Neural cell (in vitro differentiated cells): ENCODE data around the gene THAP12. TPM values are rescaled to one million over a fixed set of nuclear protein-coding genes. Genes with fewer than 3 reads are reported as not detected.

Experiments used
- H2AFZ ChIP-seq: fragments of 200-600, 300-800 bp; sonication (generic), shearing (Covaris generic); 2 replicates; pipeline ENCODE4 v1.6.0; 2014; ENCODE audit warnings: low read depth, mild to moderate bottlenecking, antibody characterized with exemption, low read length, moderate library complexity
- H3F3A ChIP-seq: fragments of 200-600 bp; shearing (Covaris generic); 2 replicates; pipeline ENCODE4 v1.6.1; 2016; ENCODE audit warnings: mild to moderate bottlenecking, moderate library complexity, mixed read lengths, antibody characterized with exemption, low read length; ENCODE audit not compliant: insufficient read depth, poor library complexity, severe bottlenecking
- H3K27ac ChIP-seq: fragments of 200-600, 300-800 bp; sonication (generic), shearing (Covaris generic); 2 replicates; pipeline ENCODE4 v1.5.1; 2014; ENCODE audit warnings: mild to moderate bottlenecking, low read length, moderate library complexity
- H3K27me3 ChIP-seq: fragments of 300-800, 200-600 bp; sonication (generic), shearing (Covaris generic); 2 replicates; pipeline ENCODE4 v1.6.0; 2014; ENCODE audit warnings: mild to moderate bottlenecking, low read depth, low read length, moderate library complexity; ENCODE audit not compliant: insufficient read depth
- H3K36me3 ChIP-seq: fragments of 300-800, 200-600 bp; sonication (generic), shearing (Covaris generic); 2 replicates; pipeline ENCODE4 v1.5.1; 2014; ENCODE audit warnings: mild to moderate bottlenecking, antibody characterized with exemption, low read length, moderate library complexity; ENCODE audit not compliant: insufficient read depth
- H3K4me2 ChIP-seq: fragments of 300-800, 200-600 bp; sonication (generic), shearing (Covaris generic); 2 replicates; pipeline ENCODE4 v1.6.0; 2014; ENCODE audit warnings: mild to moderate bottlenecking, low read length
- H3K4me3 ChIP-seq: fragments of 300-800, 200-600 bp; sonication (generic), shearing (Covaris generic); 2 replicates; pipeline ENCODE4 v1.5.1; 2014; ENCODE audit warnings: mild to moderate bottlenecking, low read length, moderate library complexity
- H3K79me2 ChIP-seq: fragments of 200-600 bp; shearing (Covaris generic); replicated peaks from 2 replicates; pipeline ENCODE4 v1.6.0; 2014; ENCODE audit warnings: mild to moderate bottlenecking, low read length, moderate library complexity; ENCODE audit not compliant: insufficient read depth
- H3K9ac ChIP-seq: fragments of 300-800, 200-600 bp; sonication (generic), shearing (Covaris generic); 2 replicates; pipeline ENCODE4 v1.6.1; 2016; ENCODE audit warnings: mild to moderate bottlenecking, low read length, mixed read lengths
- H3K9me2 ChIP-seq: fragments of 200-600 bp; shearing (Covaris generic); 2 replicates; pipeline ENCODE4 v1.6.1; 2016; ENCODE audit warnings: mild to moderate bottlenecking, low read length, mixed read lengths; ENCODE audit not compliant: insufficient read depth
- H3K9me3 ChIP-seq: fragments of 200-600, 300-800 bp; sonication (generic), shearing (Covaris generic); 2 replicates; pipeline ENCODE4 v1.6.1; 2016; ENCODE audit warnings: mild to moderate bottlenecking, mixed run types, low read length, moderate library complexity, mixed read lengths
- H4K20me1 ChIP-seq: fragments of 200-600 bp; shearing (Covaris generic); 2 replicates; pipeline ENCODE4 v1.6.1; 2016; ENCODE audit warnings: mild to moderate bottlenecking, mixed run types; ENCODE audit not compliant: insufficient read depth
- CTCF ChIP-seq: fragments of 450-650 bp; IDR thresholded peaks from 2 replicates; pipeline ENCODE4 v1.5.1; 2014; ENCODE audit warnings: antibody characterized with exemption, mild to moderate bottlenecking, moderate library complexity; ENCODE audit not compliant: poor library complexity, severe bottlenecking
- EP300 ChIP-seq: fragments of 450-650 bp; conservative IDR thresholded peaks from 2 replicates; pipeline ENCODE4 v1.6.1; 2014; ENCODE audit warnings: antibody characterized with exemption, mild to moderate bottlenecking, moderate library complexity; ENCODE audit not compliant: poor library complexity, severe bottlenecking
- EZH2 ChIP-seq: fragments of 200-600, 300-800 bp; shearing (Covaris generic), sonication (generic); IDR thresholded peaks from 2 replicates; pipeline ENCODE4 v1.6.1; 2014; ENCODE audit warnings: antibody characterized with exemption, low read length, borderline replicate concordance, mild to moderate bottlenecking; ENCODE audit not compliant: insufficient read depth, poor library complexity, severe bottlenecking
- MXI1 ChIP-seq: fragments of 450-650 bp; conservative IDR thresholded peaks from 2 replicates; pipeline ENCODE4 v1.6.1; 2014; ENCODE audit warnings: antibody characterized with exemption, mild to moderate bottlenecking; ENCODE audit not compliant: poor library complexity, severe bottlenecking
- POLR2AphosphoS5 ChIP-seq: IDR thresholded peaks from 2 replicates; pipeline ENCODE4 v1.6.1; 2012
- RAD21 ChIP-seq: fragments of 450-650 bp; conservative IDR thresholded peaks from 2 replicates; pipeline ENCODE4 v1.6.1; 2014; ENCODE audit warnings: antibody characterized with exemption, mild to moderate bottlenecking, moderate library complexity
- REST ChIP-seq: IDR thresholded peaks from 2 replicates; pipeline ENCODE4 v1.6.1; 2012; ENCODE audit warnings: borderline replicate concordance
- SMC3 ChIP-seq: fragments of 450-650 bp; conservative IDR thresholded peaks from 2 replicates; pipeline ENCODE4 v1.6.1; 2014; ENCODE audit warnings: antibody characterized with exemption, mild to moderate bottlenecking, moderate library complexity; ENCODE audit not compliant: poor library complexity
- TAF1 ChIP-seq: IDR thresholded peaks from 2 replicates; pipeline ENCODE4 v1.6.1; 2012; ENCODE audit warnings: low read depth
- polyA plus RNA-seq: library from polyadenylated mRNA; depleted of rRNA; stranded (reverse); fragments of >200 nt; gene quantifications from 2 replicates; pipeline ENCODE4 v1.2.3, GENCODE V29; 2014

Gene THAP12
- polyA plus RNA-seq, 1 donor from 2014 or later, result 110 TPM

GRCh38 chr11:76424891-76425290 is 44.0 kb upstream of the THAP12 start:
- Histone ChIP-seq H3F3A (no peaks in the 10 kb centered on the region), H3K4me3 (no peak overlapping the region), H2AFZ (no peak overlapping the region), H3K36me3 (no peaks in the 10 kb centered on the region), H3K27me3 (no peaks in the 10 kb centered on the region), H3K9ac (no peak overlapping the region), H3K9me3 (no peaks in the 10 kb centered on the region), H3K9me2 (no peaks in the 10 kb centered on the region), H3K79me2 (no peaks in the 10 kb centered on the region), H3K27ac (no peak overlapping the region), H4K20me1 (no peaks in the 10 kb centered on the region), H3K4me2 (no peak overlapping the region)
- no peak for TF ChIP-seq SMC3
- TF ChIP-seq TAF1, result no peak
- no peak for TF ChIP-seq REST
- no peak for TF ChIP-seq RAD21
- no peak for TF ChIP-seq EP300
- TF ChIP-seq CTCF, result no peak
- TF ChIP-seq EZH2, result no peak
- no peak for TF ChIP-seq POLR2AphosphoS5
- no peak for TF ChIP-seq MXI1

- Histone ChIP-seq H2AFZ (no peak overlapping the region), H3K9me2 (no peaks in the 10 kb centered on the region), H3K4me3 (no peak overlapping the region), H3K36me3 (no peaks in the 10 kb centered on the region), H3K79me2 (no peaks in the 10 kb centered on the region), H4K20me1 (no peaks in the 10 kb centered on the region), H3K9ac (no peak overlapping the region), H3K9me3 (no peaks in the 10 kb centered on the region), H3K27me3 (no peaks in the 10 kb centered on the region), H3K4me2 (no peak overlapping the region), H3F3A (no peaks in the 10 kb centered on the region), H3K27ac (no peak overlapping the region)
- TF ChIP-seq EZH2 (no peak), EP300 (no peak), RAD21 (no peak), MXI1 (no peak), POLR2AphosphoS5 (no peak), CTCF (no peak), SMC3 (no peak), REST (no peak), TAF1 (no peak)
Measured at GRCh38 chr11:76424379-76424778, 43.4 kb upstream of the THAP12 start.
